ENCODE data around the gene PNMA8A.

The PNMA8A gene

GRCh38 chr19:46480415-46480814, 9.1 kb upstream of the PNMA8A start:
- Histone ChIP-seq H3K9me2 (ENCODE audit: low read depth, low read length) (no peaks in the 10 kb centered on the region), H3K9me3 (ENCODE audit: low read length) (no peaks in the 10 kb centered on the region), H2AFZ (ENCODE audit: low read length) (no peak overlapping the region), H3K4me1 (ENCODE audit: insufficient read depth, low read length, severe bottlenecking) (no peaks in the 10 kb centered on the region), H3K79me2 (ENCODE audit: insufficient read depth, low read length) (no peaks in the 10 kb centered on the region), H3K9ac (ENCODE audit: low read length) (no peak overlapping the region), H3K27ac (ENCODE audit: low read depth, low read length, poor library complexity, severe bottlenecking) (no peak overlapping the region), H3K4me2 (ENCODE audit: low read length) (no peak overlapping the region), H3K4me3 (ENCODE audit: low read depth, low read length, poor library complexity, severe bottlenecking) (no peak overlapping the region), H3K36me3 (ENCODE audit: insufficient read depth, low read length) (no peaks in the 10 kb centered on the region), H4K20me1 (ENCODE audit: insufficient read depth, low read length) (no peaks in the 10 kb centered on the region), H3F3A (ENCODE audit: insufficient read depth, low read length) (no peaks in the 10 kb centered on the region), H3K27me3 (ENCODE audit: insufficient read depth, low read length) (0 out of 2 replicates have a peak, but pooled peaks cover 9% of the 10 kb centered on the region)
- TF ChIP-seq CTCF (IDR thresholded peaks at IDR 0.05; ENCODE audit: low read length) (no peak), EZH2 (IDR thresholded peaks at IDR 0.05; ENCODE audit: borderline replicate concordance, low read length) (no peak)

- no peak for TF ChIP-seq EZH2 (IDR thresholded peaks at IDR 0.05; ENCODE audit: borderline replicate concordance, low read length)
- TF ChIP-seq CTCF (IDR thresholded peaks at IDR 0.05; ENCODE audit: low read length) = no peak
- H3K79me2 ChIP-seq (ENCODE audit: insufficient read depth, low read length) = no peaks in the 10 kb centered on the region
- H3F3A ChIP-seq (ENCODE audit: insufficient read depth, low read length) = no peaks in the 10 kb centered on the region
- H3K4me1 ChIP-seq (ENCODE audit: insufficient read depth, low read length, severe bottlenecking) = no peaks in the 10 kb centered on the region
- no peaks in the 10 kb centered on the region for H3K36me3 ChIP-seq (ENCODE audit: insufficient read depth, low read length)
- H3K9me3 ChIP-seq (ENCODE audit: low read length) = no peaks in the 10 kb centered on the region
- no peak overlapping the region for H3K4me3 ChIP-seq (ENCODE audit: low read depth, low read length, poor library complexity, severe bottlenecking)
- H3K27me3 ChIP-seq (ENCODE audit: insufficient read depth, low read length) = peaks cover 10% of the 10 kb centered on the region; the same call in 1 of the 2 replicates
- no peak overlapping the region for H2AFZ ChIP-seq (ENCODE audit: low read length)
- H3K9me2 ChIP-seq (ENCODE audit: low read depth, low read length) = no peaks in the 10 kb centered on the region
- no peak overlapping the region for H3K4me2 ChIP-seq (ENCODE audit: low read length)
- H3K27ac ChIP-seq (ENCODE audit: low read depth, low read length, poor library complexity, severe bottlenecking) = no peak overlapping the region
- H4K20me1 ChIP-seq (ENCODE audit: insufficient read depth, low read length) = no peaks in the 10 kb centered on the region
- H3K9ac ChIP-seq (ENCODE audit: low read length) = no peak overlapping the region
Measured at GRCh38 chr19:46478356-46478986, 7.1 kb upstream of the PNMA8A start.

- Histone ChIP-seq H3K79me2 (ENCODE audit: insufficient read depth, low read length) (no peaks in the 10 kb centered on the region), H3K4me3 (ENCODE audit: low read depth, low read length, poor library complexity, severe bottlenecking) (no peak overlapping the region), H3K4me2 (ENCODE audit: low read length) (no peak overlapping the region), H3F3A (ENCODE audit: insufficient read depth, low read length) (no peaks in the 10 kb centered on the region), H4K20me1 (ENCODE audit: insufficient read depth, low read length) (no peaks in the 10 kb centered on the region), H3K9me3 (ENCODE audit: low read length) (no peaks in the 10 kb centered on the region), H3K9ac (ENCODE audit: low read length) (no peak overlapping the region), H3K36me3 (ENCODE audit: insufficient read depth, low read length) (no peaks in the 10 kb centered on the region), H3K4me1 (ENCODE audit: insufficient read depth, low read length, severe bottlenecking) (no peaks in the 10 kb centered on the region), H2AFZ (ENCODE audit: low read length) (no peak overlapping the region), H3K27me3 (ENCODE audit: insufficient read depth, low read length) (peaks cover 5% of the 10 kb centered on the region; the same call in 1 of the 2 replicates), H3K27ac (ENCODE audit: low read depth, low read length, poor library complexity, severe bottlenecking) (no peak overlapping the region), H3K9me2 (ENCODE audit: low read depth, low read length) (no peaks in the 10 kb centered on the region)
- TF ChIP-seq EZH2 (IDR thresholded peaks at IDR 0.05; ENCODE audit: borderline replicate concordance, low read length) = no peak
- no peak for TF ChIP-seq CTCF (IDR thresholded peaks at IDR 0.05; ENCODE audit: low read length)
Measured at GRCh38 chr19:46475986-46476385, 4.6 kb upstream of the PNMA8A start.
